HCT116 (cell line): ENCODE results near the gene TSPAN5. TPM values are rescaled to one million over a fixed set of nuclear protein-coding genes. Genes with fewer than 3 reads are reported as not detected.

Experiments
- ATAC-seq: fragments of 200-7000 bp; cut with Tn5 transposase; 2 replicates; pipeline ENCODE4 v1.9.1; 2020; ENCODE audit warnings: mild to moderate bottlenecking, moderate library complexity
- BruUV-seq: library from RNA; stranded (reverse); fragments of 400-500 nt; replicated peaks from 2 replicates; lab custom pipeline; 2021; lab: Mats Ljungman, UMichigan
- CTCF ChIA-PET: fragments of 300-600 bp; sonication (Branson Sonifier 250); formaldehyde crosslinking; loops from one replicate; lab custom pipeline; 2021; ENCODE audit warnings: antibody characterized with exemption; lab: Charles Lee
- POLR2A ChIA-PET: fragments of 300-600, 350-600 bp; sonication (Branson Sonifier 250); formaldehyde crosslinking; loops from one replicate; lab custom pipeline; 2021; ENCODE audit warnings: antibody characterized with exemption; lab: Charles Lee
- RAD21 ChIA-PET, 2 experiments: fragments of 300-600 bp; sonication (Branson Sonifier 250); formaldehyde crosslinking; loops; one replicate each; lab custom pipeline; 2023; ENCODE audit warnings: low total read pairs in 2 of 2; ENCODE audit not compliant: uncharacterized antibody in 2 of 2, unreplicated experiment in 2 of 2, low non-redundant PET in 1 of 2; lab: Charles Lee
- DNase-seq: peaks from one replicate; pipeline ENCODE4 v3.0.0-alpha.2; 2010; ENCODE audit warnings: low read depth, low spot score
- H2AFZ ChIP-seq: fragments of 200-600 bp; shearing (Covaris generic), sonication (generic); 2 replicates; pipeline ENCODE4 v1.6.1; 2017; ENCODE audit warnings: low read depth, mixed run types, mixed read lengths, antibody characterized with exemption, low read length; ENCODE audit not compliant: poor library complexity, severe bottlenecking
- H3K27ac ChIP-seq: 2 replicates; pipeline ENCODE4 v1.5.1; 2012; ENCODE audit warnings: low read depth, low read length
- H3K27me3 ChIP-seq: fragments of 200-600 bp; sonication (generic); 2 replicates; pipeline ENCODE4 v1.6.1; 2016; ENCODE audit warnings: mixed run types, low read length, mixed read lengths; ENCODE audit not compliant: insufficient read depth
- H3K36me3 ChIP-seq, 2 experiments: fragments of 200-500 bp in 1 of 2; fragments of 200-600 bp in 1 of 2; sonication (Bioruptor generic) in 1 of 2; sonication (generic) in 1 of 2; 2 replicates each; pipeline versions ENCODE4 v1.5.1 to v1.6.1; 2014 to 2016; ENCODE audit warnings: low read length in 2 of 2, inconsistent platforms in 1 of 2, mixed read lengths in 1 of 2, mixed run types in 1 of 2; ENCODE audit not compliant: insufficient read depth in 2 of 2, control insufficient read depth in 1 of 2
- H3K4me1 ChIP-seq, 2 experiments: fragments of 200-600 bp in 1 of 2; sonication (generic) in 1 of 2; 2 replicates each; pipeline versions ENCODE4 v1.5.1 to v1.6.1; 2012 to 2017; ENCODE audit warnings: low read length in 2 of 2, inconsistent platforms in 1 of 2, mild to moderate bottlenecking in 1 of 2, mixed read lengths in 1 of 2, mixed run types in 1 of 2, moderate library complexity in 1 of 2; ENCODE audit not compliant: insufficient read depth in 2 of 2, control insufficient read depth in 1 of 2
- H3K4me2 ChIP-seq: fragments of 200-600 bp; sonication (generic); 2 replicates; pipeline ENCODE4 v1.6.1; 2017; ENCODE audit warnings: mixed run types, low read length, mixed read lengths
- H3K4me3 ChIP-seq, 2 experiments: fragments of 200-600 bp in 1 of 2; sonication (generic) in 1 of 2; replicated peaks in 1 of 2; 2 replicates each; pipeline ENCODE4 v1.5.1; 2011 to 2016; ENCODE audit warnings: low read length in 2 of 2, control low read depth in 1 of 2, low read depth in 1 of 2, mild to moderate bottlenecking in 1 of 2, mixed read lengths in 1 of 2, mixed run types in 1 of 2
- H3K79me2 ChIP-seq: fragments of 200-600 bp; sonication (generic); 2 replicates; pipeline ENCODE4 v1.6.1; 2017; ENCODE audit warnings: mild to moderate bottlenecking, mixed run types, low read length, moderate library complexity, mixed read lengths; ENCODE audit not compliant: insufficient read depth
- H3K9ac ChIP-seq: fragments of 200-600 bp; sonication (generic); 2 replicates; pipeline ENCODE4 v1.6.1; 2016; ENCODE audit warnings: low read length, mixed read lengths
- H3K9me2 ChIP-seq: fragments of 200-600 bp; sonication (generic), shearing (Covaris generic); 2 replicates; pipeline ENCODE4 v1.6.1; 2017; ENCODE audit warnings: mixed run types, mild to moderate bottlenecking, moderate library complexity; ENCODE audit not compliant: insufficient read depth
- H3K9me3 ChIP-seq, 2 experiments: fragments of 200-500 bp in 1 of 2; fragments of 200-600 bp in 1 of 2; sonication (Bioruptor generic) in 1 of 2; sonication (generic) in 1 of 2; 2 replicates each; pipeline ENCODE4 v1.6.1; 2014 to 2017; ENCODE audit warnings: low read length in 2 of 2, mixed read lengths in 2 of 2, inconsistent platforms in 1 of 2, low read depth in 1 of 2, mild to moderate bottlenecking in 1 of 2, mixed run types in 1 of 2, moderate library complexity in 1 of 2; ENCODE audit not compliant: control insufficient read depth in 1 of 2, insufficient read depth in 1 of 2
- H4K20me1 ChIP-seq: fragments of 200-600 bp; sonication (generic), shearing (Covaris generic); 2 replicates; pipeline ENCODE4 v1.6.1; 2017; ENCODE audit warnings: mixed run types, mild to moderate bottlenecking, moderate library complexity; ENCODE audit not compliant: insufficient read depth
- CBX3 ChIP-seq: IDR thresholded peaks from 2 replicates; pipeline ENCODE4 v1.6.1; 2012; ENCODE audit warnings: low read depth
- CEBPB ChIP-seq: IDR thresholded peaks from 2 replicates; pipeline ENCODE4 v1.6.1; 2012; ENCODE audit warnings: low read depth
- EZH2 ChIP-seq: fragments of 200-600 bp; sonication (generic); IDR thresholded peaks from 2 replicates; pipeline ENCODE4 v1.6.1; 2017; ENCODE audit warnings: antibody characterized with exemption, mixed run types
- EZH2phosphoT487 ChIP-seq: fragments of 200-600 bp; IDR thresholded peaks from 2 replicates; pipeline ENCODE4 v1.6.1; 2018; ENCODE audit warnings: antibody characterized with exemption, borderline replicate concordance
- JUND ChIP-seq: IDR thresholded peaks from 2 replicates; pipeline ENCODE4 v1.6.1; 2012
- POLR2A ChIP-seq: IDR thresholded peaks from 2 replicates; pipeline ENCODE4 v1.7.0; 2011; ENCODE audit warnings: borderline replicate concordance; ENCODE audit not compliant: insufficient read depth, insufficient read length; ENCODE audit errors: extremely low read depth
- POLR2AphosphoS5 ChIP-seq: IDR thresholded peaks from 2 replicates; pipeline ENCODE4 v1.6.1; 2011; ENCODE audit warnings: mild to moderate bottlenecking, low read depth, low read length, moderate library complexity
- RAD21 ChIP-seq: IDR thresholded peaks from 2 replicates; pipeline ENCODE4 v1.6.1; 2012; ENCODE audit warnings: low read depth, mild to moderate bottlenecking
- SIN3A ChIP-seq: IDR thresholded peaks from 2 replicates; pipeline ENCODE4 v1.6.1; 2012; ENCODE audit warnings: low read depth
- SP1 ChIP-seq: IDR thresholded peaks from 2 replicates; pipeline ENCODE4 v1.6.1; 2012; ENCODE audit warnings: low read depth
- SRF ChIP-seq: IDR thresholded peaks from 2 replicates; pipeline ENCODE4 v1.6.1; 2012; ENCODE audit warnings: low read depth
- YY1 ChIP-seq: IDR thresholded peaks from 2 replicates; pipeline ENCODE4 v1.6.1; 2011; ENCODE audit warnings: low read length, low read depth, moderate library complexity, mild to moderate bottlenecking; ENCODE audit not compliant: insufficient replicate concordance; ENCODE audit errors: extremely low read depth
- ZFX ChIP-seq: fragments of 450-650 bp; IDR thresholded peaks from 2 replicates; pipeline ENCODE4 v1.6.1; 2017
- ZNF274 ChIP-seq: fragments of 200-500 bp; sonication (Bioruptor generic); IDR thresholded peaks from 2 replicates; pipeline ENCODE4 v1.6.1; 2014; ENCODE audit warnings: mild to moderate bottlenecking, low read depth, low read length, inconsistent platforms
- intact Hi-C: fragments of 100-400 bp; cut with micrococcal nuclease; formaldehyde crosslinking; loops from 2 replicates; pipeline ENCODE4 v1.10.0; 2022
- total RNA-seq: library from RNA; stranded (reverse); gene quantifications from one replicate; pipeline ENCODE4 v1.2.1, GENCODE V29; 2021; ENCODE audit not compliant: unreplicated experiment
- TF ChIP-seq, protein P1 (sequence below): IDR thresholded peaks from 2 replicates; pipeline ENCODE4 v1.6.1; 2012
- TF ChIP-seq, protein P2 (sequence below): IDR thresholded peaks from 2 replicates; pipeline ENCODE4 v1.6.1; 2011; ENCODE audit warnings: mild to moderate bottlenecking, low read length, moderate library complexity; ENCODE audit not compliant: insufficient replicate concordance; ENCODE audit errors: extremely low read depth
- TF ChIP-seq, protein P3 (sequence below): IDR thresholded peaks from 2 replicates; pipeline ENCODE4 v1.6.1; 2012; ENCODE audit warnings: low read depth
- TF ChIP-seq, protein P4 (sequence below): IDR thresholded peaks from 2 replicates; pipeline ENCODE4 v1.6.1; 2012

TSPAN5 gene
- total RNA-seq, 1 experiment from 2014 or later: 56.8 TPM

DNA sequence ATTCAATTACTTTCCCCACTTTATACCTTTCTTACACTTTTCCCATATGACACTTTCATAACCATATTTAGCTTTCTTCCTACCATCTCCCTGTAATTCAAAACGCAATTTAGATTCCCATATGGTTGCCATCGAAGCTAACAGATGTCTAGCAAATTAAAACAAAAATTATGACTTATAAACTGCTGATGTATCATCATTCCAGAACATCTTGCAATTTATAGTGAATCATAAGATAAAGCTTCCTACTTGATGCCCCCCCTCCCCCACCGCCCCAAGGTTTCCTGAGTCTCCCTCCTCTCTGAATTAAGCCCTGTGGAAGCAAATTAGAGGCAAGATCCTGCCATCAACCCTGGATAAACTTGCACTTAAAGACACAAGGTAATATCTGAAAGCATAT, 5.4 kb downstream of the TSPAN5 start:
- Histone ChIP-seq H3K79me2 (peaks cover 100% of the 10 kb centered on the region), H3K4me1 (peaks cover 41 to 65% of the 10 kb centered on the region in 2 experiments), H4K20me1 (no peaks in the 10 kb centered on the region), H3K9me3 (no peaks in the 10 kb centered on the region), H3K4me3 (no peak overlapping the region), H3K9ac (no peak overlapping the region), H2AFZ (no peak overlapping the region), H3K27ac (peak overlapping the region; percentile 66; the same call in 1 of the 2 replicates), H3K27me3 (no peaks in the 10 kb centered on the region), H3K36me3 (peaks cover 0 to 4% of the 10 kb centered on the region in 2 experiments; a peak in 1 of 4 replicates), H3K9me2 (no peaks in the 10 kb centered on the region), H3K4me2 (peak overlapping the region; percentile 88)
- TF ChIP-seq, protein P1, sequence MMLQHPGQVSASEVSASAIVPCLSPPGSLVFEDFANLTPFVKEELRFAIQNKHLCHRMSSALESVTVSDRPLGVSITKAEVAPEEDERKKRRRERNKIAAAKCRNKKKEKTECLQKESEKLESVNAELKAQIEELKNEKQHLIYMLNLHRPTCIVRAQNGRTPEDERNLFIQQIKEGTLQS: no peak
- TF ChIP-seq RAD21 (no peak), ZFX (no peak), POLR2A (no peak), YY1 (no peak), SIN3A (no peak), CEBPB (no peak), JUND (no peak), POLR2AphosphoS5 (no peak), EZH2phosphoT487 (no peak), EZH2 (no peak), SP1 (no peak), CBX3 (no peak), SRF (no peak), ZNF274 (no peak)
- TF ChIP-seq, protein P2, sequence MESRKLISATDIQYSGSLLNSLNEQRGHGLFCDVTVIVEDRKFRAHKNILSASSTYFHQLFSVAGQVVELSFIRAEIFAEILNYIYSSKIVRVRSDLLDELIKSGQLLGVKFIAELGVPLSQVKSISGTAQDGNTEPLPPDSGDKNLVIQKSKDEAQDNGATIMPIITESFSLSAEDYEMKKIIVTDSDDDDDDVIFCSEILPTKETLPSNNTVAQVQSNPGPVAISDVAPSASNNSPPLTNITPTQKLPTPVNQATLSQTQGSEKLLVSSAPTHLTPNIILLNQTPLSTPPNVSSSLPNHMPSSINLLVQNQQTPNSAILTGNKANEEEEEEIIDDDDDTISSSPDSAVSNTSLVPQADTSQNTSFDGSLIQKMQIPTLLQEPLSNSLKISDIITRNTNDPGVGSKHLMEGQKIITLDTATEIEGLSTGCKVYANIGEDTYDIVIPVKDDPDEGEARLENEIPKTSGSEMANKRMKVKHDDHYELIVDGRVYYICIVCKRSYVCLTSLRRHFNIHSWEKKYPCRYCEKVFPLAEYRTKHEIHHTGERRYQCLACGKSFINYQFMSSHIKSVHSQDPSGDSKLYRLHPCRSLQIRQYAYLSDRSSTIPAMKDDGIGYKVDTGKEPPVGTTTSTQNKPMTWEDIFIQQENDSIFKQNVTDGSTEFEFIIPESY: no peak
- TF ChIP-seq, protein P3, sequence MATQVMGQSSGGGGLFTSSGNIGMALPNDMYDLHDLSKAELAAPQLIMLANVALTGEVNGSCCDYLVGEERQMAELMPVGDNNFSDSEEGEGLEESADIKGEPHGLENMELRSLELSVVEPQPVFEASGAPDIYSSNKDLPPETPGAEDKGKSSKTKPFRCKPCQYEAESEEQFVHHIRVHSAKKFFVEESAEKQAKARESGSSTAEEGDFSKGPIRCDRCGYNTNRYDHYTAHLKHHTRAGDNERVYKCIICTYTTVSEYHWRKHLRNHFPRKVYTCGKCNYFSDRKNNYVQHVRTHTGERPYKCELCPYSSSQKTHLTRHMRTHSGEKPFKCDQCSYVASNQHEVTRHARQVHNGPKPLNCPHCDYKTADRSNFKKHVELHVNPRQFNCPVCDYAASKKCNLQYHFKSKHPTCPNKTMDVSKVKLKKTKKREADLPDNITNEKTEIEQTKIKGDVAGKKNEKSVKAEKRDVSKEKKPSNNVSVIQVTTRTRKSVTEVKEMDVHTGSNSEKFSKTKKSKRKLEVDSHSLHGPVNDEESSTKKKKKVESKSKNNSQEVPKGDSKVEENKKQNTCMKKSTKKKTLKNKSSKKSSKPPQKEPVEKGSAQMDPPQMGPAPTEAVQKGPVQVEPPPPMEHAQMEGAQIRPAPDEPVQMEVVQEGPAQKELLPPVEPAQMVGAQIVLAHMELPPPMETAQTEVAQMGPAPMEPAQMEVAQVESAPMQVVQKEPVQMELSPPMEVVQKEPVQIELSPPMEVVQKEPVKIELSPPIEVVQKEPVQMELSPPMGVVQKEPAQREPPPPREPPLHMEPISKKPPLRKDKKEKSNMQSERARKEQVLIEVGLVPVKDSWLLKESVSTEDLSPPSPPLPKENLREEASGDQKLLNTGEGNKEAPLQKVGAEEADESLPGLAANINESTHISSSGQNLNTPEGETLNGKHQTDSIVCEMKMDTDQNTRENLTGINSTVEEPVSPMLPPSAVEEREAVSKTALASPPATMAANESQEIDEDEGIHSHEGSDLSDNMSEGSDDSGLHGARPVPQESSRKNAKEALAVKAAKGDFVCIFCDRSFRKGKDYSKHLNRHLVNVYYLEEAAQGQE: no peak
- TF ChIP-seq, protein P4, sequence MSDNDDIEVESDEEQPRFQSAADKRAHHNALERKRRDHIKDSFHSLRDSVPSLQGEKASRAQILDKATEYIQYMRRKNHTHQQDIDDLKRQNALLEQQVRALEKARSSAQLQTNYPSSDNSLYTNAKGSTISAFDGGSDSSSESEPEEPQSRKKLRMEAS: no peak
- CTCF ChIA-PET: no interaction called here
- intact Hi-C loops: no loop called here
- no TSS peak for BruUV-seq
- ATAC-seq (no peak), DNase-seq (no peak)
- POLR2A ChIA-PET: no interaction called here
- RAD21 ChIA-PET: no interaction called here
